ENCODE measurements around the gene OR2Z1. TPM values are rescaled to one million over a fixed set of nuclear protein-coding genes. Genes with fewer than 3 reads are reported as not detected.
"Not testable (repeated sequence)": the region's sequence is repeated elsewhere in the genome, so short reads cannot be mapped to it uniquely, and the experiment has no call there.

OR2Z1 gene
- total RNA-seq, 5 donors from 2014 or later (not counting 1 experiment from before 2014, with no cell fraction given): not detected

DNA sequence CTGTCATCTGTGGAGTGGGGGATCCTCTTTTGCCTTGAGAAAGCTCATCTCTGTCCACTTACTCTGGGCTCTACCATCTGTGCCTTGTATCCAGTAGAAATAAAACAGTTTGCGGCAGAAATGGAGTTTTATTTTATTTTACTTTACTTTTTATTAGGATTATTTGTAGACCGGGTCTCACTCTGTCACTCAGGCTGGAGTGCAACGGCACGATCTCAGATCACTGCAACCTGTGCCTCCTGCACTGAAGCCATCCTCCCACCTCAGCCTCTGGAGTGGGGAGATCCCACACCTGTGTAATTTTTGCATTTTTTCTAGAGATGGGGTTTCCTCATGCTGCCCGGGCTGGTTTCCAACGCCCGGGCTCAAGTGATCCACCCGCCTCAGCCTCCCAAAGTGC is 47.8 kb downstream of the OR2Z1 start:
- H3K4me3 Mint-ChIP-seq; H3K4me1 ChIP-seq (ENCODE audit: control insufficient read depth in 1 of 2, extremely low read depth in 1 of 2, insufficient read depth in 2 of 2, low read length in 2 of 2); H3K27me3 ChIP-seq (replicated peaks in 1 of 2; ENCODE audit: control insufficient read depth in 2 of 2, extremely low read depth in 1 of 2, insufficient read depth in 2 of 2, low read length in 1 of 2); H3K27ac Mint-ChIP-seq; H3K4me3 ChIP-seq (ENCODE audit: control insufficient read depth in 1 of 2, extremely low read depth in 1 of 2, low read length in 1 of 2); H3K27me3 Mint-ChIP-seq; POLR2A ChIA-PET; H3K27ac ChIP-seq (ENCODE audit: low read length); H3K4me1 Mint-ChIP-seq; H3K36me3 ChIP-seq (ENCODE audit: control insufficient read depth in 2 of 2, extremely low read depth in 1 of 2, insufficient read depth in 1 of 2, low read length in 1 of 2); CTCF ChIA-PET; H3K36me3 Mint-ChIP-seq; H3K9me3 ChIP-seq; H3K9me3 Mint-ChIP-seq; DNase-seq; ATAC-seq (replicated peaks in 1 of 4): not testable (repeated sequence)
- no CpG with 5 or more reads among the region's 8 CpGs for WGBS (ENCODE audit: insufficient coverage)

DNA sequence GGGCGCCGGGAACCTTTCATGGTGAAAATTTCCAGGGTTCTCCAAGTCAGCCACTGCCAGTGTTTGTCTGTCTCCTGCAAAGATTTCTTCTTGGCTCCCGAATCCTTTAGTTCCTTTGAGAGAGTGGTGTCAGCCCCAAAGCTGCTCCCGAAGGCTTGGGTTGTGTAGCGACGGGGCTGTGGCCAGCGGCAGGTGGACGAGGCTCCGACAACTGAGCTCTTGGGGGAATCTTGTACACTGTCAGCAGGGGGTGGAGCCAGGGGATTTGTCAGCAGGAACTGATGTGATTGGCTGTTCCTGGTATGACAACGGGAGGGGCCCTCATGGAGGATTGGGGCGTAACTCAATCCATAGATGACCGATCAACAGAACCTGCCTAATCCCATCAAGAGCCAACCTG is 52.2 kb downstream of the OR2Z1 start:
- H3K27ac Mint-ChIP-seq, CTCF ChIA-PET, H3K4me3 Mint-ChIP-seq: not testable (repeated sequence)

More for the DNA sequence above, 52.2 kb downstream of the OR2Z1 start:
- H3K36me3 Mint-ChIP-seq; H3K9me3 ChIP-seq; H3K4me3 ChIP-seq (ENCODE audit: control insufficient read depth in 1 of 2, extremely low read depth in 1 of 2, low read length in 1 of 2); H3K4me1 ChIP-seq (ENCODE audit: control insufficient read depth in 1 of 2, extremely low read depth in 1 of 2, insufficient read depth in 2 of 2, low read length in 2 of 2); H3K4me1 Mint-ChIP-seq; H3K36me3 ChIP-seq (ENCODE audit: control insufficient read depth in 2 of 2, extremely low read depth in 1 of 2, insufficient read depth in 1 of 2, low read length in 1 of 2); H3K9me3 Mint-ChIP-seq; H3K27me3 Mint-ChIP-seq; H3K27ac ChIP-seq (ENCODE audit: low read length); DNase-seq; ATAC-seq (replicated peaks in 1 of 4); H3K27me3 ChIP-seq (replicated peaks in 1 of 2; ENCODE audit: control insufficient read depth in 2 of 2, extremely low read depth in 1 of 2, insufficient read depth in 2 of 2, low read length in 1 of 2); POLR2A ChIA-PET: not testable (repeated sequence)
- no CpG with 5 or more reads among the region's 12 CpGs for WGBS (ENCODE audit: insufficient coverage)

Other genes starting within 250 kb of the OR2Z1 start
- gene PRAM1, start 219.0 kb upstream of the OR2Z1 start, total RNA-seq: 1 to 10 TPM; 2.2 to 5.1 (median 3.8) TPM
- 10 to 100 TPM; 34.4 to 78.6 (median 67.2) TPM for gene ZNF414, start 207.5 kb upstream of the OR2Z1 start, total RNA-seq
- gene MYO1F, start 144.2 kb upstream of the OR2Z1 start, total RNA-seq: 100 to 1,000 TPM; 109 to 363 (median 277) TPM
- gene ADAMTS10, start 110.9 kb upstream of the OR2Z1 start, total RNA-seq: 100 to 1,000 TPM in 1 of 5 donors, 10 to 100 TPM in 4; 57.2 to 103 (median 80.1) TPM
- gene NFILZ, start 91.0 kb upstream of the OR2Z1 start, total RNA-seq: not detected
- gene ACTL9, start 22.8 kb upstream of the OR2Z1 start, total RNA-seq: not detected
- gene ZNF558, start 110.7 kb downstream of the OR2Z1 start, total RNA-seq: 10 to 100 TPM; 23.7 to 42.2 (median 40.2) TPM
- gene MBD3L1, start 110.7 kb downstream of the OR2Z1 start, total RNA-seq: not detected